ENCODE results near the gene TOX3.

GRCh38 chr16:52453644-52454043 is 93.3 kb downstream of the TOX3 start:
- TF ChIP-seq POLR2A (IDR thresholded peaks at IDR 0.05) (no peak), CTCF (IDR thresholded peaks at IDR 0.05) (no peak), EP300 (IDR thresholded peaks at IDR 0.05) (no peak)
